ENCODE results near the gene AMHR2. TPM values are rescaled to one million over a fixed set of nuclear protein-coding genes. Genes with fewer than 3 reads are reported as not detected.

The AMHR2 gene
- total and polyA plus RNA-seq, 9 of the 15 experiments (the other 6 are each of a cell fraction or from before 2014, with no cell fraction given): 8.9 to 49.7 (median 19.3) TPM

DNA sequence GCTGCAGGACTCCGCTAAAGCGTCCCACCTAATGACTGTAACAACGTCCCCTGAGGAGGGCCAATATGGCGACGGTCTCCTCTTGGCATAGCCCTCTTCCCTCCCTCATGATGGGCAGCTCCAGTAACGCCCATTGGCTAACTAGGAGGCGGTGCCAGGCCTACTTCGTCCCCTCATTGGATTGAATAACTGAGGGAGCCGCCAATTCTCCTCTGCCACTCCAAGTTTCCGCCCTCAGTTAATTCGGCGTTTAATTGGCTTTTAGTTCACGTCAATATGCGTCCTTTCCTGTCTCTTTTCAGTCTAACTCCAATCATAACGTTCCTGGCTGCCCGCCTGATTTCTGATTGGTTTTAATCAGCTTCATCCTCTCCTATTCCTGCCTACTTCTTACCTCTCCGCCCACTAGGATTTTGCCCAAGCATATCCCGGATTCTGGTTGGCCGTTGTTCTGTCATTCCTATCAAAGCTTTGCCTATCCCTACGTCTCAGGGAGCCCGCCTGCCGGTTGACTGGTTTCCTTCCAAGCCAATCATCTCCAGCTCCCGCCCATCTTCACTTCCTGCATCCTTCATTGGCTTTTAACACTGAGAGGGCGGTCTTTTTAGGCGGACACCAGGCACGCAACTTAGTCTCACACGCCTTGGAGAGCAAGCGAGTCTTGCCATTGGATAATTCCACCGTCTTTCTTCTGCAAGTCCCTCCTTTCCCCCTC is 44.1 kb upstream of the AMHR2 start (continued):
- TF ChIP-seq, protein P1, sequence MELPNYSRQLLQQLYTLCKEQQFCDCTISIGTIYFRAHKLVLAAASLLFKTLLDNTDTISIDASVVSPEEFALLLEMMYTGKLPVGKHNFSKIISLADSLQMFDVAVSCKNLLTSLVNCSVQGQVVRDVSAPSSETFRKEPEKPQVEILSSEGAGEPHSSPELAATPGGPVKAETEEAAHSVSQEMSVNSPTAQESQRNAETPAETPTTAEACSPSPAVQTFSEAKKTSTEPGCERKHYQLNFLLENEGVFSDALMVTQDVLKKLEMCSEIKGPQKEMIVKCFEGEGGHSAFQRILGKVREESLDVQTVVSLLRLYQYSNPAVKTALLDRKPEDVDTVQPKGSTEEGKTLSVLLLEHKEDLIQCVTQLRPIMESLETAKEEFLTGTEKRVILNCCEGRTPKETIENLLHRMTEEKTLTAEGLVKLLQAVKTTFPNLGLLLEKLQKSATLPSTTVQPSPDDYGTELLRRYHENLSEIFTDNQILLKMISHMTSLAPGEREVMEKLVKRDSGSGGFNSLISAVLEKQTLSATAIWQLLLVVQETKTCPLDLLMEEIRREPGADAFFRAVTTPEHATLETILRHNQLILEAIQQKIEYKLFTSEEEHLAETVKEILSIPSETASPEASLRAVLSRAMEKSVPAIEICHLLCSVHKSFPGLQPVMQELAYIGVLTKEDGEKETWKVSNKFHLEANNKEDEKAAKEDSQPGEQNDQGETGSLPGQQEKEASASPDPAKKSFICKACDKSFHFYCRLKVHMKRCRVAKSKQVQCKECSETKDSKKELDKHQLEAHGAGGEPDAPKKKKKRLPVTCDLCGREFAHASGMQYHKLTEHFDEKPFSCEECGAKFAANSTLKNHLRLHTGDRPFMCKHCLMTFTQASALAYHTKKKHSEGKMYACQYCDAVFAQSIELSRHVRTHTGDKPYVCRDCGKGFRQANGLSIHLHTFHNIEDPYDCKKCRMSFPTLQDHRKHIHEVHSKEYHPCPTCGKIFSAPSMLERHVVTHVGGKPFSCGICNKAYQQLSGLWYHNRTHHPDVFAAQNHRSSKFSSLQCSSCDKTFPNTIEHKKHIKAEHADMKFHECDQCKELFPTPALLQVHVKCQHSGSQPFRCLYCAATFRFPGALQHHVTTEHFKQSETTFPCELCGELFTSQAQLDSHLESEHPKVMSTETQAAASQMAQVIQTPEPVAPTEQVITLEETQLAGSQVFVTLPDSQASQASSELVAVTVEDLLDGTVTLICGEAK (IDR thresholded peaks at IDR 0.05): peak; percentile 88
- TF ChIP-seq, protein P1 (CRISPR knock-in tag; IDR thresholded peaks at IDR 0.05): no peak
- no peak for TF ChIP-seq ZBTB34 (CRISPR knock-in tag; IDR thresholded peaks at IDR 0.05)
- TF ChIP-seq SP2 (IDR thresholded peaks at IDR 0.05; ENCODE audit: extremely low read depth, low read depth, low read length, poor library complexity, severe bottlenecking): peak; percentile 89
- no peak for TF ChIP-seq ZNF778 (CRISPR knock-in tag; IDR thresholded peaks at IDR 0.05)
- TF ChIP-seq ZNF507 (tag; conservative IDR thresholded peaks at IDR 0.05): no peak
- TF ChIP-seq, protein P2, sequence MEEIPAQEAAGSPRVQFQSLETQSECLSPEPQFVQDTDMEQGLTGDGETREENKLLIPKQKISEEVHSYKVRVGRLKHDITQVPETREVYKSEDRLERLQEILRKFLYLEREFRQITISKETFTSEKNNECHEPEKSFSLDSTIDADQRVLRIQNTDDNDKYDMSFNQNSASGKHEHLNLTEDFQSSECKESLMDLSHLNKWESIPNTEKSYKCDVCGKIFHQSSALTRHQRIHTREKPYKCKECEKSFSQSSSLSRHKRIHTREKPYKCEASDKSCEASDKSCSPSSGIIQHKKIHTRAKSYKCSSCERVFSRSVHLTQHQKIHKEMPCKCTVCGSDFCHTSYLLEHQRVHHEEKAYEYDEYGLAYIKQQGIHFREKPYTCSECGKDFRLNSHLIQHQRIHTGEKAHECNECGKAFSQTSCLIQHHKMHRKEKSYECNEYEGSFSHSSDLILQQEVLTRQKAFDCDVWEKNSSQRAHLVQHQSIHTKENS (CRISPR knock-in tag; IDR thresholded peaks at IDR 0.05): no peak
- 0 out of 4 replicates have a peak, but pooled peaks of 1 of the 2 experiments have one; percentile 31 for TF ChIP-seq RCOR1 (IDR thresholded peaks at IDR 0.05; ENCODE audit: borderline replicate concordance in 1 of 2, low read depth in 2 of 2, low read length in 2 of 2)
- TF ChIP-seq SMARCA5 (IDR thresholded peaks at IDR 0.05): no peak
- no peak; a peak in 1 of 4 replicates for TF ChIP-seq TEAD1 (CRISPR knock-in tag; IDR thresholded peaks at IDR 0.05)
- 0 out of 2 replicates have a peak, but pooled peaks have one; percentile 28 for TF ChIP-seq ZBTB7A (IDR thresholded peaks at IDR 0.05; ENCODE audit: borderline replicate concordance, control insufficient read depth, low read depth, low read length)
- TF ChIP-seq KDM4B (IDR thresholded peaks at IDR 0.05; ENCODE audit: borderline replicate concordance in 2 of 2, low read depth in 1 of 2): no peak
- no peak for TF ChIP-seq SMARCC2 (IDR thresholded peaks at IDR 0.05; ENCODE audit: low read depth)
- TF ChIP-seq TRIM24 (IDR thresholded peaks at IDR 0.05): no peak
- TF ChIP-seq ASH1L (IDR thresholded peaks at IDR 0.05; ENCODE audit: borderline replicate concordance, low read depth, partially characterized antibody): peak; percentile 100
- no peak for TF ChIP-seq IFI16 (CRISPR knock-in tag; IDR thresholded peaks at IDR 0.05)

Data from K562 (cell line).